Measurements from ENCODE around the gene C2orf78.
A peak's percentile ranks its signal among the peaks of the same experiment; 100 is the strongest.
"Not testable (repeated sequence)": the region's sequence is repeated elsewhere in the genome, so short reads cannot be mapped to it uniquely, and the experiment has no call there.

Gene C2orf78, protein sequence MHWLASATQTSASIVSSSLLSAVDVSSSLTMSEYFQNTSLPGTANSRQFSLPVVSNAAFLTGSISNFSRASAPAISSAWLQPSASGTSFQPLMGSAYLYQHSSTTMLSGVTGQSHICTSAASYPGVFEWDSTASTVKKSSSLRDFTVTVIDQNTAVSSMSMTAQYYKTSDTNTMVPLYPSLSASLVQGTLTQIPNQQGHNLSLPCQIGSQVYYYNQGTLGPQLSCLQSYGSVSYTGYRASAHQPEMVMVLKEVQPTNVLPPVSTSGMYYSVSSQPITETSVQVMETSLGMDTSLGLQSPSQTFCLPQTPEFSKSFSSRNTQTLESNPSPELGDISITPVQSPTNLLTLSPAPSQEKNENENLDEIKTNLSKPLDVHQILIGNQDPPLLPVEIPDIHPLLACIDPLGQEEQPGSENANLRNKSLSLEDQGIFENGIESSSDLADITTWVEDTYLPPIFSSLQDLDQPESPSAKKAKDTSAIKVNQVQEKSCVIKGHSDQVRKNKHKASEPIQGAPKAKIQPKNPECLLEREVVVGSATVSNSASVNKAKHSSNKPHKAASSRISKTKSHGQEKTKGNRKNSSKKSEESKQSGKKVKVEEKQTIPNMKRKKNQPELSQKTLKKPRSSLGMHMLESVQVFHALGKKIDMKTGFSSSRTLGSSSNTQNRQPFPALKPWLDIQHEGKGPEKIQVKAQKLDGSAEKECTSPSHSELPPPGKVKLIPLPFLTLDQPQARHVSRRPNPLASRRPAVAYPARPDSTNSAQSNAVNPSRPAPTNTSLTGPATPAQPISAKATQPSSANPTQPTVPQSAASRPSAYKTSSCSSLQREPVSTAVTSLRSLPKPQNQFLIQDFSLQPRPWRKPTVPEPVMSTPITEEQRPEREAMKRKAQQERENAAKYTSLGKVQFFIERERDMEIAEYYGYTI

GRCh38 chr2:73783883-73784282 is at the start of gene C2orf78:
TSS of gene C2orf78 (plus strand) at chr2:73784183. CDS start at chr2:73784310, 127 bp downstream.
- not testable (repeated sequence) for DNase-seq

GRCh38 chr2:73736378-73736777 is 47.6 kb upstream of the C2orf78 start:
- no peak for DNase-seq

GRCh38 chr2:73736855-73737779 is 46.9 kb upstream of the C2orf78 start, which contains the start of gene TPRKB:
TSS of gene TPRKB (minus strand) at chr2:73737345. CDS start at chr2:73734569, 2,776 bp downstream.
- peak; percentile 90 for DNase-seq

GRCh38 chr2:73739101-73739500 is 44.9 kb upstream of the C2orf78 start:
- DNase-seq = no peak

- DNase-seq = no peak
Measured at GRCh38 chr2:73740767-73741166, 43.2 kb upstream of the C2orf78 start.

DNA sequence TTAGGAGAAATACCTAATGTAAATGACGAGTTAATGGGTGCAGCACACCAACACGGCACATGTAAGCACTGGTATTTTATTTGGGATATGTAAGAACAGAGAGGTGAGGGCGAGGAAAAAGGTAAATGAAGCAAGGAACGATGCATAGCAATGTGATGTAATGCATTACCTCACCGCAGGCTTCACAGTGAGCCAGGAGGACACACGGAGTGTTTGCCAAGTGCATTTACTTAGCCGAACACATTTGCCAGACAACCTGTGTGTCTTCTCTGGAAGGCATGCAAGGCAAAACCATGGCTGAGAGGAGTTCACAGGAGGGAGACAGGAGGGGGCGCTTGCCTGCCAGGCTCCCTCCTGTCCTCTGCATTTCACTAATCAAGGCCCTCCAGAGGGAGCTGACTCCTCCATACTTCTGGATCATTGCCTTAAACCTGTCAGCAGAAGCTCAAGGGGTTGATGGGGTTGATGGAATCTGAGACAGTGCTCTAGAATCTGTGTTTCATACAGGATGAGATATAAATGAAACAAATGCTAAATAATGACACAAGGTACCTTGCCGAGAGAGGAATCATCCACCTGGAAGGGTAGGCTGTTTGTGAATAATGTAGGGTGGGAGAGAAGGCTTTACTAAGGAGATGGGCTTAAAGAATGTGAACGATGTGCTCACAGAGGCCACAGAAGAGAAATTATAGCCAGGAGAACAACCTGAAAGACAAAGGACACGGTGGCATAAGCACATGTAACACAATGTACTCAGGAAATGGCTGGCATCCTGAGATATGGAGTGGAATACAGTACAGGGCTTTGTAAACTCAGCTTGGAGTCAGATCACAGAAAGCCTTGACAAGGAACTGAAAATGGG is 37.7 kb upstream of the C2orf78 start:
- DNase-seq = no peak

DNA sequence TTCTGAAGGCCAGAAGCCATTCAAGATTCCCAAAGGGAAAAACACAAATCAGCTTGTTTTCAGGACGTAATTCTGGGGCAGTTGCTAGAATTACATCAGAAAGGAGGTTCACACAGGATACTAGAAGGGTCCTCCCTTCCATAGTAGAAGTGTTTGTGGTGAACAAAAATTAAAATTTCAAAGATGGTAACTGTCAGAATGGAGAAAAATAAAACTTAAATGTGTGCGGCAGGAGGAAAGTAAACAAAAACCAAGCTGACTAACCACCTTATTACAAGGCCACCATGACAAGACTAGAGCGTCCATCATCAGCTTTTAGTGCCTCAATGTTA is 37.1 kb upstream of the C2orf78 start:
- no peak for DNase-seq

DNA sequence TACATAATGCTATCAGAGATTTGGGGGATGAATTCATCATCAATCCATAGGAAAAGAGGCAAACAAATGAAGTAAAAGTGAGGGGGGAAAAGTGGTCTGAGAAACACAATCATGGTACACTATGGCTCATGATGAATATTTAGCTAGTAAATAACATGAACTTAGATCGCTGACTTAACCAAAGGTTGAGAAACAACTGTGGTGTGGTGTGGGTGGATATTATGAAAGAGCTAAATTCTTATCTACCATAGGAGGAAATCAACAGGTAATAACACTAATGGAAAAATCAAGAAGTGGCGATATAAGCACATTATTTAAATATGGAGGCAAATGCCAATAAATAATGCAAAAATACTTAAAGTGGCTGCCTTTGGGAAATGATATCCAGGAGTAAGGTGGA is 34.7 kb upstream of the C2orf78 start:
- DNase-seq = no peak

DNA sequence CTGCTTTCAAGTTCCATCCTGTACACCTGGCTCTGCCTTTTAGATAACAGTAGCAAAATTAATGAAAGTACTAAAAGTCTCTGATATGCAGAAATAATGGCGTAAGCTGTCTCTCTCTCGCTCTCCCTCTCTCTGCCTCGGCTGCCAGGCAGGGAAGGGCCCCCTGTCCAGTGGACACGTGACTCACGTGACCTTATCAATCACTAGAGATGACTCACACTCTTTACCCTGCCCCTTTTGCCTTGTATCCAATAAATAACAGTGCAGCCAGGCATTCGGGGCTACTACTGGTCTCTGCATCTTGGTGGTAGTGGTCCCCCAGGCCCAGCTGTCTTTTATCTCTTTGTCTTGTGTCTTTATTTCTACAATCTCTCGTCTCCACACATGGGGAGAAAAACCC is 29.7 kb upstream of the C2orf78 start:
- not testable (repeated sequence) for DNase-seq

DNA sequence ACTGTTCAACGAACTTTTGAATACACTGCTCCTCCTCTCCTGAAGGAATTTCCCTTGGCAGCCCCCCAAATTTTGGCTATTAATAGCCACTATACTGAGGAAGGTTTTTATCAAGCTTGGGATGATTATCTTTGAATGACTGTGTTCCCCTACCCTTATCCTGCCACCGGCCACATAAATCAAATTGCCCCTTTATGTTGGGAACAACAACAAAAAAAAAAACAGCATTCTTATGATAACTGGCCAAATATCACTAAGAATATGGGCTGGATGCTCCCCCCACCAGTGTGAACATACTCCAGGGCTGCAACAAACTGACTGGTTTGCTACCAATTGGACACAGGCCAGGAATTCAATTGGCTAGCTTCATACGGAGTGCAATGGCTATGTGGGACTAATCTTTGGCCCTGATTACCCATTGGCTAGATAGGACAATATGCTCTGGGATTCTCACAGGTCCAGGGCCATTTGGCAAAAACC is 24.7 kb upstream of the C2orf78 start:
- no peak for DNase-seq

GRCh38 chr2:73759904-73760303 is 24.1 kb upstream of the C2orf78 start:
- no peak for DNase-seq

DNA sequence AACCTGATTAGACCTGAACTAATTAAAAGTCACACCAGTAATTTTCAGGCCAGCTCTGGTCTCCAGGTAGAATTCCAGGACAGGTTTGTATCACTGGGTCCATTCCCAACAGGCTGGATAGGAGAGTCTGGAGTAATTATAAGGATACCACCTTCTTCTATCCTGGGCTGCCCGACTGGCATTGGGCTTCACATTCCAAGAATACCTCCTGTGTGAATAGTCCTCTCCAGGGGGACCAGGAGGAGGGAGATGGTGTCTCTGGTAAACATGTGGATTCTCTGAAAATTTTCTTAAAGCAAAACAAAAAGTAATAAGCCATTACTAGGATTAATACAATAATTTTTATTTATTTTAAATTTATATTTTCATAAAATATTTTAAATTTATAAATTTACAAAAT is 21.4 kb upstream of the C2orf78 start:
- DNase-seq = peak; percentile 56

GRCh38 chr2:73764945-73765344 is 19.0 kb upstream of the C2orf78 start:
- no peak for DNase-seq

DNA sequence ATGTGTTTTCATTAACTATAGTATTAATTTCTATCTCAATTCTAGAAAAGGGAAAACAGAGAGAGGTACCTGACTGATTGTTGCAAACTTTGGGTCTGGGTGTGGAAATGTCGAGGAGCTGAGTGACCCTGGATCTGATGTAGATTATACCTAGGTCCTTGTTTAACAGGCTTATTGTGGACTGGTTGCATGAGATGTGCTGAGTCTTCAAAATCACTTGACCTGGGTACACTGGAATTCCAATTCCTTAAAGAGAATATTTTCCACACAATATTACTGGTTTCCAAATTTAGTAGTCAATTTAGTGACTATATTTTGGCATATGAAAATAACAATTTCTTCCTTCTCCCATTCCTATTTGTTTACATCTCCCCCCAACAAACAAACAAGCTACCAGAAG is 17.6 kb upstream of the C2orf78 start:
- DNase-seq = no peak

- DNase-seq = no peak
Measured at GRCh38 chr2:73766994-73767393, 17.0 kb upstream of the C2orf78 start.

DNA sequence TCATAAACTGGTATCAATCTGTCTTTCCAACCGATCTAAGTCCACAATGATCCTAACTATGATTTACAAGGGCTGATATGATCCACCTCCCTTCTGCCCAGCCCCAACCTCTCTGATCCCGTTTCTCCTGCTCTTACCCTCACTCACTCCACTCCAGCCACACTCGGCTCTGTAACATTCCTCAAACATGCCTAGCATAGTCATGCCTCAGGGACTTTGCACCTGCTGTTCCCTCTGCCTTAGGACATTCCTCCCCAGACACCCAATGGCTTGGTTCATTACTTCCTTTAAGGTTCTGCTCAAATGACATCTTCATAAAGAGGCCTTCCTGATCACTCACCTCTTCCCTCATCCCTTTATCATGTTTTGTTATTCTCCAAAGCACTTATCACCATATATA is 13.3 kb upstream of the C2orf78 start:
- DNase-seq = no peak

DNA sequence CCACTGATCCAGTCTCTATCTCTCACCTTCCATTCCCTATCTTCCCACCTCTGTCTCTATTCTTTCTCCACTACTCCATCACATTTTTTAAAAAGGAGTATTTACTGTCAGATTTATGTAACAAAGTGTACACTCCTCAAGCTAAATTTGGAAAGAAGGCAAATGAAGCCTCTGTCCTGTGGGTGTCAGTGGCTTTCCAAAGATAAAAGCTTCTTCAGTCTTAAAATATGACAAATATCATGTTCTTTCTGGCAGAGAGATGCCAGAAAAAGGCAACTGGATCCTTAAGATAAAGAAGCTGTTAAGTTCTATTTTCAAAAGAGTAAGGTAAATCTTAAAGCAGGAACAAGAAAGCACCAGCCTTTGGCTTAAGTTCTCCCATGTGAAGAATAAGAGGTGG is 11.2 kb upstream of the C2orf78 start:
- DNase-seq = no peak

- no peak for DNase-seq
Measured at GRCh38 chr2:73776381-73776780, 7.6 kb upstream of the C2orf78 start.

DNA sequence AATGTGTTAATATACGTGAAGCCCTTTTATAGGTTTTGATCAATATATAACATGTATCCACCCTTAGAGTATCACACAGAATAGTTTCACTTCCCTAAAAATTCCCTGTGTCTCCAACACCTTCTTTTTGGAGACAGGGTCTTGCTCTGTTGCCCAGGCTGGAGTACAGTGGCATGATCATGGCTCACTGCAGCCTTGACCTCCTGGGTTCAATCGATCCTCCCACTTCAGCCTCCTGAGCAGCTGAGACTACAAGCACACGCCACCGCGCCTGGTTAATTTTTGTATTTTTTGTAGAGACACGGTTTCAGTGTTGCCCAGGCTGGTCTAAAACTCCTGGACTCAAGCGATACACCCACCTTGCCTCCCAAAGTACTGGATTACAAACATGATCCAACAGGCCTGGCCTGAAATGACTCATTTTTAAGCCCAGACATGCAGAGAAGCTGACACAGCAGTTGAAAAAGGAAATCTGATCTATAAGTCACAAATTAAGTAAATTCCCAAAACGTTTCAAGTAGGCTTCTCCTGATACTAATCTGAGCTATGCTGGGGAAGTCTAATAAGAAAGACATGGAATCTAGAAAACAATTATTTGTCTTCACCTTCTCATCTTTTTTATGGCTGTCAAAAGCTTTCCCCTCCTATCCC is 7.0 kb upstream of the C2orf78 start:
- no peak for DNase-seq

GRCh38 chr2:73778867-73779466 is 5.0 kb upstream of the C2orf78 start:
- not testable (repeated sequence) for DNase-seq
